Muscle of arm (tissue), 12 donors: ENCODE data around the gene NHSL1. TPM values are rescaled to one million over a fixed set of nuclear protein-coding genes. Genes with fewer than 3 reads are reported as not detected.

ENCODE experiments used
- DNase-seq: peaks from one replicate; pipeline ENCODE4 v3.0.0-alpha.2; 2013
- polyA plus RNA-seq, 12 donors: library from polyadenylated mRNA; unstranded; fragments of 120-200 nt; gene quantifications; one replicate each; pipeline ENCODE4 v1.2.1, GENCODE V29; 2013; ENCODE audit not compliant: insufficient read length in 12 of 12

NHSL1 gene
- polyA plus RNA-seq, 12 donors = 19.2 to 257 (median 26.3) TPM

GRCh38 chr6:138465007-138465645 lies 34.2 kb downstream of the NHSL1 start:
- no peak for DNase-seq

- no peak for DNase-seq
Measured at GRCh38 chr6:138464085-138464484, 35.2 kb downstream of the NHSL1 start.

GRCh38 chr6:138461647-138462046 lies 37.6 kb downstream of the NHSL1 start:
- DNase-seq = no peak

- DNase-seq = no peak
Measured at GRCh38 chr6:138456401-138456790, 42.9 kb downstream of the NHSL1 start.

- DNase-seq = no peak
Measured at GRCh38 chr6:138455746-138456400, 43.4 kb downstream of the NHSL1 start.

- no peak for DNase-seq
Measured at GRCh38 chr6:138454981-138455706, 44.1 kb downstream of the NHSL1 start.

GRCh38 chr6:138451043-138451442 lies 48.3 kb downstream of the NHSL1 start:
- DNase-seq = no peak

GRCh38 chr6:138450445-138450844 lies 48.8 kb downstream of the NHSL1 start:
- no peak for DNase-seq

GRCh38 chr6:138446821-138447220 lies 52.5 kb downstream of the NHSL1 start:
- no peak for DNase-seq

- DNase-seq = no peak
Measured at GRCh38 chr6:138443979-138444378, 55.3 kb downstream of the NHSL1 start.

GRCh38 chr6:138442663-138443062 lies 56.6 kb downstream of the NHSL1 start:
- no peak for DNase-seq

GRCh38 chr6:138441965-138442364 lies 57.3 kb downstream of the NHSL1 start:
- DNase-seq = no peak

GRCh38 chr6:138440758-138441357 lies 58.4 kb downstream of the NHSL1 start:
- DNase-seq = no peak

- no peak for DNase-seq
Measured at GRCh38 chr6:138440296-138440695, 59.0 kb downstream of the NHSL1 start.

- DNase-seq = no peak
Measured at GRCh38 chr6:138439546-138439945, 59.7 kb downstream of the NHSL1 start.

- no peak for DNase-seq
Measured at GRCh38 chr6:138434925-138435324, 64.4 kb downstream of the NHSL1 start.

- no peak for DNase-seq
Measured at GRCh38 chr6:138434096-138434495, 65.2 kb downstream of the NHSL1 start.

- no peak for DNase-seq
Measured at GRCh38 chr6:138432063-138432356, 67.3 kb downstream of the NHSL1 start.

GRCh38 chr6:138431256-138432062 lies 67.8 kb downstream of the NHSL1 start:
- DNase-seq = no peak

- no peak for DNase-seq
Measured at GRCh38 chr6:138430361-138431145, 68.7 kb downstream of the NHSL1 start.

- DNase-seq = no peak
Measured at GRCh38 chr6:138429761-138430160, 69.5 kb downstream of the NHSL1 start.
